NB4 (cell line): ENCODE results near the gene DUSP23.

Experiments used
- TF ChIP-seq, protein P1 (sequence below): IDR thresholded peaks from one replicate; pipeline ENCODE4 v1.5.1; 2012; ENCODE audit warnings: low read depth, low read length
- TF ChIP-seq, protein P2 (sequence below): IDR thresholded peaks from 2 replicates; pipeline ENCODE4 v1.6.1; 2011; ENCODE audit warnings: low read depth, low read length

DNA sequence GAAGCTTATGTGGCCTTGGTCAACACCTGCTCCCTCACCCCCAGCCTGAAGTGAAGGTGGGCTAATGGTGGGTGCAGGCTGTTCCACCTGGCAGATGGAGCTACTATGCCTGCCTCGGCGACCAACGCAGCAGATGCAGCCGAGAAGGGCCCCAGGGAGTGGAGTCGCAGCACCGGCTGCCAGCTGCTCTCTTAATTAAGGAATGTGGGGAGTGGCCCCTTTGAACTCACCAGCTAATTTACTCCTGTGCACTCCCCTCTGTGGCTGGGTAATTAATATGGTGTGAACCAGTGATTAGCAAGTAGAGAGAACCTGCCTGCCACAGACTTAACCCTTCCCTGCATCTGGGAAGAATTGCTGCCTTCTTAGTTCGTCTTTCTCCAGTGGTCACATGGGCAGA, 42.6 kb downstream of the DUSP23 start:
- TF ChIP-seq, protein P1, sequence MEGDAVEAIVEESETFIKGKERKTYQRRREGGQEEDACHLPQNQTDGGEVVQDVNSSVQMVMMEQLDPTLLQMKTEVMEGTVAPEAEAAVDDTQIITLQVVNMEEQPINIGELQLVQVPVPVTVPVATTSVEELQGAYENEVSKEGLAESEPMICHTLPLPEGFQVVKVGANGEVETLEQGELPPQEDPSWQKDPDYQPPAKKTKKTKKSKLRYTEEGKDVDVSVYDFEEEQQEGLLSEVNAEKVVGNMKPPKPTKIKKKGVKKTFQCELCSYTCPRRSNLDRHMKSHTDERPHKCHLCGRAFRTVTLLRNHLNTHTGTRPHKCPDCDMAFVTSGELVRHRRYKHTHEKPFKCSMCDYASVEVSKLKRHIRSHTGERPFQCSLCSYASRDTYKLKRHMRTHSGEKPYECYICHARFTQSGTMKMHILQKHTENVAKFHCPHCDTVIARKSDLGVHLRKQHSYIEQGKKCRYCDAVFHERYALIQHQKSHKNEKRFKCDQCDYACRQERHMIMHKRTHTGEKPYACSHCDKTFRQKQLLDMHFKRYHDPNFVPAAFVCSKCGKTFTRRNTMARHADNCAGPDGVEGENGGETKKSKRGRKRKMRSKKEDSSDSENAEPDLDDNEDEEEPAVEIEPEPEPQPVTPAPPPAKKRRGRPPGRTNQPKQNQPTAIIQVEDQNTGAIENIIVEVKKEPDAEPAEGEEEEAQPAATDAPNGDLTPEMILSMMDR: no peak
- TF ChIP-seq, protein P2, sequence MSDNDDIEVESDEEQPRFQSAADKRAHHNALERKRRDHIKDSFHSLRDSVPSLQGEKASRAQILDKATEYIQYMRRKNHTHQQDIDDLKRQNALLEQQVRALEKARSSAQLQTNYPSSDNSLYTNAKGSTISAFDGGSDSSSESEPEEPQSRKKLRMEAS: no peak
